Ovary (tissue), 3 donors: Measurements from ENCODE around the gene OPHN1.

ENCODE experiments used
- CTCF ChIP-seq, 3 donors: fragments of 450-650 bp in 2 of 3; fragments of 200-600 bp in 1 of 3; IDR thresholded peaks; one replicate each; pipeline versions ENCODE4 v1.5.1 to v1.8.0; 2016 to 2022; ENCODE audit warnings: antibody characterized with exemption in 3 of 3, mild to moderate bottlenecking in 1 of 3
- EP300 ChIP-seq: sonication (generic); formaldehyde crosslinking; IDR thresholded peaks from one replicate; pipeline ENCODE4 v1.6.1; 2017; ENCODE audit warnings: antibody characterized with exemption
- POLR2A ChIP-seq: fragments of 450-650 bp; IDR thresholded peaks from one replicate; pipeline ENCODE4 v1.6.1; 2017; ENCODE audit warnings: antibody characterized with exemption, mild to moderate bottlenecking, moderate library complexity
- donor health status: DM: no; HTN: no; CAD: no.

GRCh38 chrX:68261060-68261672 lies 172.1 kb downstream of the OPHN1 start:
- no peak for TF ChIP-seq CTCF (IDR thresholded peaks at IDR 0.05)
- TF ChIP-seq POLR2A, result no peak
- no peak for TF ChIP-seq EP300
